B cell (primary cell): ENCODE results near the gene DNAAF3. TPM values are rescaled to one million over a fixed set of nuclear protein-coding genes. Genes with fewer than 3 reads are reported as not detected.

Experiments used
- ATAC-seq: fragments of 200-7000 bp; cut with Tn5 transposase; one replicate; pipeline ENCODE4 v1.10.0; 2021; ENCODE audit warnings: low read depth, mild to moderate bottlenecking, moderate number of reproducible peaks, moderate library complexity
- CTCF ChIA-PET: fragments of 350-600 bp; sonication (Branson Sonifier 250); formaldehyde crosslinking; loops from one replicate; lab custom pipeline; 2021; ENCODE audit warnings: antibody characterized with exemption, inconsistent platforms; lab: Charles Lee
- POLR2A ChIA-PET: fragments of 350-600 bp; sonication (Branson Sonifier 250); formaldehyde crosslinking; loops from one replicate; lab custom pipeline; 2021; ENCODE audit warnings: antibody characterized with exemption; lab: Charles Lee
- DNase-seq: peaks from one replicate; pipeline ENCODE4 v3.0.0; 2013
- H2AFZ ChIP-seq: 2 replicates; pipeline ENCODE4 v1.6.1; 2012; ENCODE audit warnings: mild to moderate bottlenecking, low read depth, low read length; ENCODE audit not compliant: insufficient read depth, poor library complexity, severe bottlenecking
- H3K27ac ChIP-seq, 2 donors: 1 replicate in 1 of 2; 2 replicates in 1 of 2; pipeline ENCODE4 v1.5.1; 2012 to 2013; ENCODE audit warnings: low read length in 2 of 2, mild to moderate bottlenecking in 2 of 2, moderate library complexity in 1 of 2
- H3K27me3 ChIP-seq, 4 experiments: fragments of 200-600 bp in 1 of 4; sonication (generic) in 1 of 4; replicated peaks in 1 of 4; 1 replicate in 2 of 4; 2 replicates in 2 of 4; pipeline versions ENCODE4 v1.6.1 to v1.7.0; 2013 to 2016; ENCODE audit warnings: low read length in 3 of 4, mild to moderate bottlenecking in 2 of 4, mixed read lengths in 1 of 4, moderate library complexity in 1 of 4; ENCODE audit not compliant: insufficient read depth in 4 of 4, control insufficient read depth in 3 of 4; ENCODE audit errors: control extremely low read depth in 1 of 4
- H3K36me3 ChIP-seq, 2 experiments: replicated peaks in 1 of 2; 1 replicate in 1 of 2; 2 replicates in 1 of 2; pipeline versions ENCODE4 v1.6.1 to v1.7.1; 2013; ENCODE audit warnings: low read length in 1 of 2; ENCODE audit not compliant: insufficient read depth in 2 of 2, control insufficient read depth in 1 of 2; ENCODE audit errors: control extremely low read depth in 1 of 2, extremely low read depth in 1 of 2
- H3K4me1 ChIP-seq, 2 donors: fragments of 200-600 bp in 1 of 2; sonication (generic) in 1 of 2; 1 replicate in 1 of 2; 2 replicates in 1 of 2; pipeline versions ENCODE4 v1.5.1 to v1.6.1; 2013 to 2017; ENCODE audit warnings: low read length in 2 of 2; ENCODE audit not compliant: control insufficient read depth in 2 of 2, insufficient read depth in 2 of 2
- H3K4me2 ChIP-seq: replicated peaks from 2 replicates; pipeline ENCODE3; 2012; ENCODE audit warnings: mild to moderate bottlenecking, low read depth, low read length; ENCODE audit not compliant: poor library complexity, severe bottlenecking
- H3K4me3 ChIP-seq, 5 experiments: fragments of 200-600 bp in 1 of 5; sonication (generic) in 1 of 5; 1 replicate in 3 of 5; 2 replicates in 2 of 5; pipeline versions ENCODE4 v1.5.1 to v1.7.0; 2011 to 2016; ENCODE audit warnings: low read length in 4 of 5, mild to moderate bottlenecking in 4 of 5, low read depth in 2 of 5, control low read depth in 1 of 5, moderate library complexity in 1 of 5; ENCODE audit not compliant: insufficient read depth in 1 of 5; ENCODE audit errors: control extremely low read depth in 1 of 5, extremely low read depth in 1 of 5
- H3K79me2 ChIP-seq: fragments of 200-600 bp; sonication (generic); one replicate; pipeline ENCODE4 v1.6.0; 2016; ENCODE audit warnings: low read length; ENCODE audit not compliant: control insufficient read depth, insufficient read depth
- H3K9ac ChIP-seq: fragments of 200-600 bp; sonication (generic); 2 replicates; pipeline ENCODE4 v1.6.1; 2017; ENCODE audit warnings: mild to moderate bottlenecking, low read length, moderate library complexity
- H3K9me3 ChIP-seq, 3 donors: one replicate each; pipeline versions ENCODE4 v1.6.1 to v1.7.1; 2013; ENCODE audit warnings: low read length in 2 of 3; ENCODE audit not compliant: control insufficient read depth in 2 of 3, insufficient read depth in 1 of 3; ENCODE audit errors: control extremely low read depth in 1 of 3
- H4K20me1 ChIP-seq: 2 replicates; pipeline ENCODE4 v1.6.0; 2012; ENCODE audit warnings: mild to moderate bottlenecking, low read length; ENCODE audit not compliant: insufficient read depth, control insufficient read depth, poor library complexity, severe bottlenecking
- H3K27ac Mint-ChIP-seq: one replicate; pipeline ENCODE4 v1.8.0; 2021; ENCODE audit warnings: mixed read lengths
- H3K27me3 Mint-ChIP-seq: one replicate; pipeline ENCODE4 v1.8.0; 2021; ENCODE audit warnings: mixed read lengths
- H3K4me1 Mint-ChIP-seq: one replicate; pipeline ENCODE4 v1.8.0; 2021; ENCODE audit warnings: mixed read lengths
- H3K4me3 Mint-ChIP-seq: one replicate; pipeline ENCODE4 v1.8.0; 2021; ENCODE audit warnings: mixed read lengths
- H3K9me3 Mint-ChIP-seq: one replicate; pipeline ENCODE4 v1.8.0; 2022; ENCODE audit warnings: mixed read lengths; ENCODE audit not compliant: insufficient read depth
- CTCF ChIP-seq: fragments of 200-600 bp; IDR thresholded peaks from one replicate; pipeline ENCODE4 v1.8.0; 2022; ENCODE audit warnings: antibody characterized with exemption, mild to moderate bottlenecking
- EZH2 ChIP-seq: IDR thresholded peaks from 2 replicates; pipeline ENCODE4 v1.6.1; 2012; ENCODE audit warnings: borderline replicate concordance, low read depth, mild to moderate bottlenecking, moderate library complexity, low read length; ENCODE audit not compliant: insufficient read depth, poor library complexity, severe bottlenecking
- WGBS: methylation state at CpG from one replicate; pipeline ENCODE4 v1.1.5; 2013; ENCODE audit warnings: missing lambda C conversion rate; ENCODE audit not compliant: insufficient coverage; 5-methylcytosine and 5-hydroxymethylcytosine counted together
- intact Hi-C: fragments of 100-400 bp; cut with micrococcal nuclease; formaldehyde crosslinking; loops from one replicate; pipeline ENCODE4 v1.10.0; 2022
- polyA plus RNA-seq: library from polyadenylated mRNA; depleted of rRNA; stranded (reverse); fragments of >200 nt; gene quantifications from 2 replicates; pipeline ENCODE4 v1.2.3, GENCODE V29; 2012
- total RNA-seq, 2 donors: library from RNA; stranded (reverse); fragments of 120-200 nt in 1 of 2; gene quantifications; 1 replicate in 1 of 2; 2 replicates in 1 of 2; pipeline versions ENCODE4 v1.2.3 to v1.2.4, GENCODE V29; 2013 to 2022

Gene DNAAF3
- total and polyA plus RNA-seq, 2 donors (not counting 1 experiment from before 2014, with no cell fraction given), result not detected

- POLR2A ChIA-PET, result interaction anchor here (0.5 kb wide), 1 partner anchor 762 kb away, joined by 8 read pairs; no protein-coding TSS in a partner anchor
- TF ChIP-seq CTCF (no peak), EZH2 (no peak)
- H3K4me3 Mint-ChIP-seq, result no peak overlapping the region
- no peaks in the 10 kb centered on the region for H3K27me3 Mint-ChIP-seq
- H3K4me1 Mint-ChIP-seq, result peaks cover 30% of the 10 kb centered on the region
- ATAC-seq (no peak), DNase-seq (no peak)
- Histone ChIP-seq H3K27me3 (no peaks in the 10 kb centered on the region), H3K4me1 (peaks cover 6 to 29% of the 10 kb centered on the region in 2 donors), H3K27ac (no peak overlapping the region), H3K36me3 (peaks cover 0 to 22% of the 10 kb centered on the region in 2 experiments), H3K9ac (no peak overlapping the region), H3K79me2 (peaks cover 39% of the 10 kb centered on the region), H3K4me3 (no peak overlapping the region), H3K4me2 (no peak overlapping the region), H2AFZ (no peak overlapping the region), H3K9me3 (no peaks in the 10 kb centered on the region), H4K20me1 (peaks cover 63% of the 10 kb centered on the region)
- 94% methylated on average over 17 of the region's 21 CpGs for WGBS
- H3K9me3 Mint-ChIP-seq, result no peaks in the 10 kb centered on the region
- intact Hi-C loops, result loop anchor here (10.0 kb wide), 3 partner anchors 107 to 997 kb away; partner anchors contain the start of genes PRPF31 and TFPT
- CTCF ChIA-PET, result no interaction called here
- H3K27ac Mint-ChIP-seq, result no peak overlapping the region
Measured at GRCh38 chr19:55111238-55111831, 55.1 kb downstream of the DNAAF3 start.

GRCh38 chr19:55109527-55110291 lies 56.7 kb downstream of the DNAAF3 start:
- Histone ChIP-seq H3K4me2 (no peak overlapping the region), H3K27ac (no peak overlapping the region), H3K36me3 (peaks cover 0 to 27% of the 10 kb centered on the region in 2 experiments), H3K9ac (no peak overlapping the region), H4K20me1 (peaks cover 47% of the 10 kb centered on the region), H2AFZ (no peak overlapping the region), H3K9me3 (no peaks in the 10 kb centered on the region), H3K4me3 (no peak overlapping the region), H3K4me1 (peaks cover 0 to 19% of the 10 kb centered on the region in 2 donors), H3K79me2 (peaks cover 23% of the 10 kb centered on the region), H3K27me3 (no peaks in the 10 kb centered on the region)
- Mint-ChIP-seq H3K27me3 (no peaks in the 10 kb centered on the region), H3K9me3 (no peaks in the 10 kb centered on the region), H3K27ac (peak overlapping the region; percentile 26), H3K4me3 (no peak overlapping the region), H3K4me1 (peaks cover 16% of the 10 kb centered on the region)
- TF ChIP-seq CTCF, result no peak
- no peak for TF ChIP-seq EZH2
- ChIA-PET CTCF (no interaction called here), POLR2A (no interaction called here)
- no peak for ATAC-seq
- no peak for DNase-seq
- WGBS, result 96% methylated on average over 19 of the region's 20 CpGs
- intact Hi-C loops, result loop anchor here (10.0 kb wide), 3 partner anchors 105 to 995 kb away; partner anchors contain the start of genes PRPF31 and TFPT
